ENCODE data around the gene FAM168B. TPM values are rescaled to one million over a fixed set of nuclear protein-coding genes. Genes with fewer than 3 reads are reported as not detected.

The FAM168B gene
- total RNA-seq, 1 experiment from 2014 or later, result 81.4 TPM

- Histone ChIP-seq H2AFZ (ENCODE audit: low read length) (no peak overlapping the region), H2BK12ac (ENCODE audit: insufficient read length, low read depth, low read length) (no peak overlapping the region), H3K4ac (ENCODE audit: low read depth, low read length) (no peak overlapping the region), H2BK15ac (ENCODE audit: low read depth, low read length) (no peak overlapping the region), H3K23me2 (ENCODE audit: insufficient read length, low read depth, low read length, poor library complexity, severe bottlenecking) (peaks cover 11% of the 10 kb centered on the region), H3K9me3 (ENCODE audit: control insufficient read depth, low read depth, low read length) (no peaks in the 10 kb centered on the region), H2BK20ac (ENCODE audit: low read depth, low read length, poor library complexity, severe bottlenecking) (no peak overlapping the region), H3K79me1 (ENCODE audit: insufficient read depth, low read depth, low read length, poor library complexity, severe bottlenecking) (no peaks in the 10 kb centered on the region), H3K56ac (ENCODE audit: insufficient read length, low read depth, low read length) (no peak overlapping the region), H3K14ac (ENCODE audit: insufficient read depth, low read length) (no peak overlapping the region), H2BK5ac (ENCODE audit: insufficient read length, low read length) (no peak overlapping the region), H4K8ac (replicated peaks; ENCODE audit: insufficient read length, low read depth, low read length) (no peak overlapping the region), H4K5ac (ENCODE audit: insufficient read length, low read depth, low read length) (no peak overlapping the region), H3K27me3 (ENCODE audit: insufficient read depth, low read length) (no peaks in the 10 kb centered on the region), H2AK5ac (ENCODE audit: insufficient read length, low read length) (no peak overlapping the region), H3K23ac (ENCODE audit: insufficient read length, low read depth, low read length) (no peak overlapping the region), H3K9ac (ENCODE audit: extremely low read depth, insufficient read length, low read length) (no peak overlapping the region), H4K20me1 (ENCODE audit: control insufficient read depth, insufficient read depth, insufficient read length) (no peaks in the 10 kb centered on the region), H3K27ac (ENCODE audit: insufficient read length, low read depth, low read length) (no peak overlapping the region), H3T11ph (ENCODE audit: low read length) (no peak overlapping the region), H3K4me2 (ENCODE audit: insufficient read depth, insufficient read length, low read length) (no peak overlapping the region), H4K91ac (ENCODE audit: insufficient read length, low read depth, low read length) (no peak overlapping the region), H3K79me2 (ENCODE audit: insufficient read depth, low read length) (peaks cover 21% of the 10 kb centered on the region; the same call in 1 of the 2 replicates), H2BK120ac (ENCODE audit: low read depth, low read length, poor library complexity, severe bottlenecking) (no peak overlapping the region), H3K18ac (ENCODE audit: insufficient read length, low read depth, low read length) (no peak overlapping the region), H3K4me1 (ENCODE audit: insufficient read depth, low read length) (peaks cover 9% of the 10 kb centered on the region; the same call in 1 of the 2 replicates)
- no peaks in the 10 kb centered on the region for H3K27me3 Mint-ChIP-seq (ENCODE audit: low read depth)
- no peak for DNase-seq
- no peaks in the 10 kb centered on the region for H3K9me3 Mint-ChIP-seq
- H3K4me1 Mint-ChIP-seq, result peaks cover 22 to 23% of the 10 kb centered on the region in 2 experiments
- H3K4me3 Mint-ChIP-seq, result no peak overlapping the region
- H3K36me3 Mint-ChIP-seq (ENCODE audit: insufficient read depth in 1 of 3, low read depth in 3 of 3), result no peaks in the 10 kb centered on the region; a peak in 1 of 7 replicates
- TF ChIP-seq CTCF (conservative IDR thresholded peaks at IDR 0.05), result no peak
- H3K27ac Mint-ChIP-seq, result no peak overlapping the region; a peak in 1 of 7 replicates
- WGBS (ENCODE audit: extremely low coverage, insufficient read length, low lambda C conversion rate), result no CpG with 5 or more reads among the region's 2 CpGs
Measured at GRCh38 chr2:131103165-131103564, 9.9 kb upstream of the FAM168B start.

All from H9 (cell line).